ENCODE results near the gene ZNF514. TPM values are rescaled to one million over a fixed set of nuclear protein-coding genes. Genes with fewer than 3 reads are reported as not detected.

The ZNF514 gene
- total RNA-seq, 1 experiment from 2014 or later, result 8.5 TPM

GRCh38 chr2:95106081-95106480, 53.6 kb downstream of the ZNF514 start:
- H3K27me3 ChIP-seq (ENCODE audit: insufficient read depth, low read length), result no peaks in the 10 kb centered on the region
- no peaks in the 10 kb centered on the region for H3K4me1 ChIP-seq (ENCODE audit: control insufficient read depth in 1 of 2, insufficient read depth in 2 of 2, low read length in 2 of 2)
- no peak overlapping the region for H3K4me2 ChIP-seq (ENCODE audit: low read length)
- ATAC-seq, result no peak
- CTCF ChIA-PET, result interaction anchor here (0.9 to 1.6 kb wide), 2 partner anchors 27 to 29 kb away, joined by 3 to 8 read pairs; no protein-coding TSS in a partner anchor
- H3K36me3 ChIP-seq (ENCODE audit: control insufficient read depth in 1 of 2, insufficient read depth in 2 of 2, low read length in 2 of 2), result peaks cover 51 to 60% of the 10 kb centered on the region in 2 experiments; a peak in 3 of 4 replicates
- DNase-seq (ENCODE audit: low read depth, low spot score), result no peak
- no peaks in the 10 kb centered on the region for H3K9me2 ChIP-seq (ENCODE audit: insufficient read depth)
- RAD21 ChIA-PET (ENCODE audit: low non-redundant PET in 1 of 2, low total read pairs in 2 of 2, uncharacterized antibody in 2 of 2, unreplicated experiment in 2 of 2), result no interaction called here
- H2AFZ ChIP-seq (ENCODE audit: low read depth, low read length, poor library complexity, severe bottlenecking), result no peak overlapping the region
- H3K27ac ChIP-seq (ENCODE audit: low read depth, low read length), result no peak overlapping the region
- H3K79me2 ChIP-seq (ENCODE audit: insufficient read depth, low read length), result peaks cover 13% of the 10 kb centered on the region
- BruUV-seq (replicated peaks), result no TSS peak
- intact Hi-C loops (cut with micrococcal nuclease), result no loop called here
- H3K9ac ChIP-seq (ENCODE audit: low read length), result no peak overlapping the region
- H4K20me1 ChIP-seq (ENCODE audit: insufficient read depth), result peaks cover 8% of the 10 kb centered on the region; the same call in 1 of the 2 replicates
- H3K9me3 ChIP-seq (ENCODE audit: control insufficient read depth in 1 of 2, insufficient read depth in 1 of 2, low read depth in 1 of 2, low read length in 2 of 2), result no peaks in the 10 kb centered on the region
- POLR2A ChIA-PET, result interaction anchor here (1.0 kb wide), 1 partner anchor 16 kb away, joined by 3 read pairs; the partner anchor contains the start of gene MRPS5
- no peak overlapping the region for H3K4me3 ChIP-seq (replicated peaks in 1 of 2; ENCODE audit: low read depth in 1 of 2, low read length in 2 of 2)
- no peak for TF ChIP-seq ATF3 (IDR thresholded peaks at IDR 0.05)
- no peak for TF ChIP-seq REST (IDR thresholded peaks at IDR 0.05; ENCODE audit: low read depth)
- no peak for TF ChIP-seq CEBPB (IDR thresholded peaks at IDR 0.05; ENCODE audit: low read depth)
- TF ChIP-seq FOSL1 (IDR thresholded peaks at IDR 0.05; ENCODE audit: low read depth), result no peak
- no peak for TF ChIP-seq JUND (IDR thresholded peaks at IDR 0.05)
- TF ChIP-seq CBX3 (IDR thresholded peaks at IDR 0.05; ENCODE audit: low read depth), result no peak
- no peak for TF ChIP-seq TCF7L2 (IDR thresholded peaks at IDR 0.05; ENCODE audit: borderline replicate concordance, extremely low read depth, insufficient read depth, insufficient read length)
- TF ChIP-seq ZBTB33 (IDR thresholded peaks at IDR 0.05; ENCODE audit: extremely low read depth, insufficient replicate concordance, low read length), result no peak
- no peak for TF ChIP-seq SRF (IDR thresholded peaks at IDR 0.05; ENCODE audit: low read depth)
- no peak for TF ChIP-seq POLR2AphosphoS5 (IDR thresholded peaks at IDR 0.05; ENCODE audit: low read depth, low read length)
- no peak for TF ChIP-seq EZH2 (IDR thresholded peaks at IDR 0.05)
- TF ChIP-seq SIN3A (IDR thresholded peaks at IDR 0.05; ENCODE audit: low read depth), result no peak
- no peak for TF ChIP-seq RAD21 (IDR thresholded peaks at IDR 0.05; ENCODE audit: low read depth)
- TF ChIP-seq ZFX (IDR thresholded peaks at IDR 0.05), result no peak

All from HCT116 (cell line).